Measurements from ENCODE around the gene ERG28.

DNA sequence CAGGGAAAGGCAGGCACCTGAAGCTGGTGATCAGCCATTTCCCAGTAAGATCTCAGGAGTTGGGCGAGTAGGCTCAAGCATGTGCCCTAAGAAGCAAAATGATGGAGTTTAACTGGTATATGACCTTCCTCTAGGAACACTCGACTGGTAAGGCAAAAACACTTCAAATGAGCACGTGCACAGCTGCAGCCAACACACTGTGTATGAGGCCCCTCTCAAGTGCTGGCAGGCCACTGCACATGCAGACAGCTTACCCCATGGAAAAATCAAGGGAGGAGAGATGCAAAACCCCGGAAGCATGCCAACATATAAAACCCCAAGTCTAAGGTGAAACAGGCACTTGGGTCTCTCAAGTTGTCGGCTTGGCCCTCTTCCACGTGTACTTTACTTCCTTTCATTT, 39.6 kb upstream of the ERG28 start:
- TF ChIP-seq, protein P1, sequence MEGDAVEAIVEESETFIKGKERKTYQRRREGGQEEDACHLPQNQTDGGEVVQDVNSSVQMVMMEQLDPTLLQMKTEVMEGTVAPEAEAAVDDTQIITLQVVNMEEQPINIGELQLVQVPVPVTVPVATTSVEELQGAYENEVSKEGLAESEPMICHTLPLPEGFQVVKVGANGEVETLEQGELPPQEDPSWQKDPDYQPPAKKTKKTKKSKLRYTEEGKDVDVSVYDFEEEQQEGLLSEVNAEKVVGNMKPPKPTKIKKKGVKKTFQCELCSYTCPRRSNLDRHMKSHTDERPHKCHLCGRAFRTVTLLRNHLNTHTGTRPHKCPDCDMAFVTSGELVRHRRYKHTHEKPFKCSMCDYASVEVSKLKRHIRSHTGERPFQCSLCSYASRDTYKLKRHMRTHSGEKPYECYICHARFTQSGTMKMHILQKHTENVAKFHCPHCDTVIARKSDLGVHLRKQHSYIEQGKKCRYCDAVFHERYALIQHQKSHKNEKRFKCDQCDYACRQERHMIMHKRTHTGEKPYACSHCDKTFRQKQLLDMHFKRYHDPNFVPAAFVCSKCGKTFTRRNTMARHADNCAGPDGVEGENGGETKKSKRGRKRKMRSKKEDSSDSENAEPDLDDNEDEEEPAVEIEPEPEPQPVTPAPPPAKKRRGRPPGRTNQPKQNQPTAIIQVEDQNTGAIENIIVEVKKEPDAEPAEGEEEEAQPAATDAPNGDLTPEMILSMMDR (IDR thresholded peaks at IDR 0.05; ENCODE audit: low read depth, low read length, missing input control) = no peak
- TF ChIP-seq SP1 (IDR thresholded peaks at IDR 0.05) (no peak), FOXA1 (IDR thresholded peaks at IDR 0.05) (no peak), FOXA2 (IDR thresholded peaks at IDR 0.05) (no peak), RXRA (IDR thresholded peaks at IDR 0.05) (no peak), TAF1 (conservative IDR thresholded peaks at IDR 0.05) (no peak), JUND (IDR thresholded peaks at IDR 0.05) (no peak)
- TF ChIP-seq, protein P2, sequence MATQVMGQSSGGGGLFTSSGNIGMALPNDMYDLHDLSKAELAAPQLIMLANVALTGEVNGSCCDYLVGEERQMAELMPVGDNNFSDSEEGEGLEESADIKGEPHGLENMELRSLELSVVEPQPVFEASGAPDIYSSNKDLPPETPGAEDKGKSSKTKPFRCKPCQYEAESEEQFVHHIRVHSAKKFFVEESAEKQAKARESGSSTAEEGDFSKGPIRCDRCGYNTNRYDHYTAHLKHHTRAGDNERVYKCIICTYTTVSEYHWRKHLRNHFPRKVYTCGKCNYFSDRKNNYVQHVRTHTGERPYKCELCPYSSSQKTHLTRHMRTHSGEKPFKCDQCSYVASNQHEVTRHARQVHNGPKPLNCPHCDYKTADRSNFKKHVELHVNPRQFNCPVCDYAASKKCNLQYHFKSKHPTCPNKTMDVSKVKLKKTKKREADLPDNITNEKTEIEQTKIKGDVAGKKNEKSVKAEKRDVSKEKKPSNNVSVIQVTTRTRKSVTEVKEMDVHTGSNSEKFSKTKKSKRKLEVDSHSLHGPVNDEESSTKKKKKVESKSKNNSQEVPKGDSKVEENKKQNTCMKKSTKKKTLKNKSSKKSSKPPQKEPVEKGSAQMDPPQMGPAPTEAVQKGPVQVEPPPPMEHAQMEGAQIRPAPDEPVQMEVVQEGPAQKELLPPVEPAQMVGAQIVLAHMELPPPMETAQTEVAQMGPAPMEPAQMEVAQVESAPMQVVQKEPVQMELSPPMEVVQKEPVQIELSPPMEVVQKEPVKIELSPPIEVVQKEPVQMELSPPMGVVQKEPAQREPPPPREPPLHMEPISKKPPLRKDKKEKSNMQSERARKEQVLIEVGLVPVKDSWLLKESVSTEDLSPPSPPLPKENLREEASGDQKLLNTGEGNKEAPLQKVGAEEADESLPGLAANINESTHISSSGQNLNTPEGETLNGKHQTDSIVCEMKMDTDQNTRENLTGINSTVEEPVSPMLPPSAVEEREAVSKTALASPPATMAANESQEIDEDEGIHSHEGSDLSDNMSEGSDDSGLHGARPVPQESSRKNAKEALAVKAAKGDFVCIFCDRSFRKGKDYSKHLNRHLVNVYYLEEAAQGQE (IDR thresholded peaks at IDR 0.05) = no peak

All from liver (tissue), 3 donors.